Measurements from ENCODE around the gene CTNNBIP1. TPM values are rescaled to one million over a fixed set of nuclear protein-coding genes. Genes with fewer than 3 reads are reported as not detected.

CTNNBIP1 gene
- total and polyA plus RNA-seq, 9 of the 15 experiments (the other 6 are each of a cell fraction or from before 2014, with no cell fraction given), result 0.65 to 29.2 (median 14.7) TPM

GRCh38 chr1:9883585-9884449 lies 26.3 kb downstream of the CTNNBIP1 start:
- DNase-seq (ENCODE audit: extremely low read depth in 1 of 4, low spot score in 3 of 4) (no peak), ATAC-seq (no peak; the same call in 2 of the 3 replicates), FAIRE-seq (no peak)
- H3K79me2 ChIP-seq (ENCODE audit: control insufficient read depth, insufficient read depth, low read length), result no peaks in the 10 kb centered on the region
- intact Hi-C loops (cut with micrococcal nuclease) (no loop called here), in situ Hi-C loops (cut with MboI) (no loop called here)
- ChIA-PET CTCF (ENCODE audit: low intra/inter-chr PET ratio) (no interaction called here), POLR2A (interaction anchor here (0.7 to 0.8 kb wide), 2 partner anchors 30 to 172 kb away, joined by 5 to 6 read pairs; no protein-coding TSS in a partner anchor)
- no peaks in the 10 kb centered on the region for H3K9me3 ChIP-seq (replicated peaks; ENCODE audit: control insufficient read depth, insufficient read depth, low read depth, low read length)
- H3K9me1 ChIP-seq (ENCODE audit: control insufficient read depth, insufficient read depth, low read length), result peaks cover 3% of the 10 kb centered on the region
- peaks cover 0 to 27% of the 10 kb centered on the region in 2 experiments; a peak in 4 of 5 replicates for H3K4me1 ChIP-seq (replicated peaks in 1 of 2; ENCODE audit: control insufficient read depth in 2 of 2, insufficient read depth in 2 of 2, low read length in 2 of 2)
- no TSS peak for BruUV-seq (replicated peaks)
- H3K4me2 ChIP-seq (ENCODE audit: insufficient read depth, low read length), result no peak overlapping the region
- no peaks in the 10 kb centered on the region; the same call in 2 of the 3 replicates for H3K36me3 ChIP-seq (ENCODE audit: control insufficient read depth, insufficient read depth, low read length)
- 31% methylated on average over 11 of the region's 11 CpGs for WGBS (ENCODE audit: insufficient coverage, low coverage, missing lambda C conversion rate)
- H4K20me1 ChIP-seq (replicated peaks; ENCODE audit: control insufficient read depth, insufficient read depth, low read length), result peaks cover 3% of the 10 kb centered on the region; the same call in 1 of the 2 replicates
- no peak overlapping the region for H3K27ac ChIP-seq (ENCODE audit: extremely low read depth, low read depth, low read length)
- H3K27me3 ChIP-seq (ENCODE audit: control insufficient read depth in 2 of 2, insufficient read depth in 2 of 2, low read length in 2 of 2), result no peaks in the 10 kb centered on the region
- peak overlapping the region in 1 of 2 experiments; percentile 49; a peak in 2 of 4 replicates for H3K9ac ChIP-seq (ENCODE audit: insufficient read depth in 1 of 2, low read depth in 2 of 2, low read length in 2 of 2)
- H3K4me3 ChIP-seq, result no peak overlapping the region
- H2AFZ ChIP-seq (ENCODE audit: low read depth, low read length), result no peak overlapping the region
- TF ChIP-seq ELF2 (CRISPR knock-in tag; IDR thresholded peaks at IDR 0.05), result no peak
- TF ChIP-seq ZBTB1 (CRISPR knock-in tag; IDR thresholded peaks at IDR 0.05; ENCODE audit: borderline replicate concordance, low read depth), result no peak
- TF ChIP-seq, protein P1, sequence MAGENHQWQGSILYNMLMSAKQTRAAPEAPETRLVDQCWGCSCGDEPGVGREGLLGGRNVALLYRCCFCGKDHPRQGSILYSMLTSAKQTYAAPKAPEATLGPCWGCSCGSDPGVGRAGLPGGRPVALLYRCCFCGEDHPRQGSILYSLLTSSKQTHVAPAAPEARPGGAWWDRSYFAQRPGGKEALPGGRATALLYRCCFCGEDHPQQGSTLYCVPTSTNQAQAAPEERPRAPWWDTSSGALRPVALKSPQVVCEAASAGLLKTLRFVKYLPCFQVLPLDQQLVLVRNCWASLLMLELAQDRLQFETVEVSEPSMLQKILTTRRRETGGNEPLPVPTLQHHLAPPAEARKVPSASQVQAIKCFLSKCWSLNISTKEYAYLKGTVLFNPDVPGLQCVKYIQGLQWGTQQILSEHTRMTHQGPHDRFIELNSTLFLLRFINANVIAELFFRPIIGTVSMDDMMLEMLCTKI (IDR thresholded peaks at IDR 0.05; ENCODE audit: partially characterized antibody), result no peak
- no peak for TF ChIP-seq ARID3A (IDR thresholded peaks at IDR 0.05; ENCODE audit: borderline replicate concordance, low read depth, low read length)
- no peak for TF ChIP-seq TEAD2 (tag; IDR thresholded peaks at IDR 0.05)
- TF ChIP-seq ZBTB2 (IDR thresholded peaks at IDR 0.05), result no peak
- TF ChIP-seq, protein P2, sequence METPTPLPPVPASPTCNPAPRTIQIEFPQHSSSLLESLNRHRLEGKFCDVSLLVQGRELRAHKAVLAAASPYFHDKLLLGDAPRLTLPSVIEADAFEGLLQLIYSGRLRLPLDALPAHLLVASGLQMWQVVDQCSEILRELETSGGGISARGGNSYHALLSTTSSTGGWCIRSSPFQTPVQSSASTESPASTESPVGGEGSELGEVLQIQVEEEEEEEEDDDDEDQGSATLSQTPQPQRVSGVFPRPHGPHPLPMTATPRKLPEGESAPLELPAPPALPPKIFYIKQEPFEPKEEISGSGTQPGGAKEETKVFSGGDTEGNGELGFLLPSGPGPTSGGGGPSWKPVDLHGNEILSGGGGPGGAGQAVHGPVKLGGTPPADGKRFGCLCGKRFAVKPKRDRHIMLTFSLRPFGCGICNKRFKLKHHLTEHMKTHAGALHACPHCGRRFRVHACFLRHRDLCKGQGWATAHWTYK (CRISPR knock-in tag; IDR thresholded peaks at IDR 0.05), result no peak
- no peak for TF ChIP-seq MXI1 (IDR thresholded peaks at IDR 0.05; ENCODE audit: low read depth, low read length)
- TF ChIP-seq GABPB2 (CRISPR knock-in tag; conservative IDR thresholded peaks at IDR 0.05), result no peak
- no peak for TF ChIP-seq ZNF197 (CRISPR knock-in tag; IDR thresholded peaks at IDR 0.05; ENCODE audit: low read depth)
- TF ChIP-seq HLTF (IDR thresholded peaks at IDR 0.05), result no peak
- TF ChIP-seq FUS (optimal IDR thresholded peaks at IDR 0.05; ENCODE audit: low read depth, low read length), result no peak
- no peak for TF ChIP-seq SIRT6 (IDR thresholded peaks at IDR 0.05; ENCODE audit: low read depth, low read length)
- no peak for TF ChIP-seq SP1 (CRISPR knock-in tag; IDR thresholded peaks at IDR 0.05)
- TF ChIP-seq ZNF707 (CRISPR knock-in tag; conservative IDR thresholded peaks at IDR 0.05), result no peak
- TF ChIP-seq CHD1 (IDR thresholded peaks at IDR 0.05; ENCODE audit: low read length), result no peak
- TF ChIP-seq SIN3B (IDR thresholded peaks at IDR 0.05; ENCODE audit: low read depth), result no peak
